Loucy (cell line): ENCODE data around the gene TMEM179.

ENCODE experiments used
- H2AFZ ChIP-seq: fragments of 200-600 bp; sonication (generic); 2 replicates; pipeline ENCODE4 v1.6.0; 2016; ENCODE audit warnings: antibody characterized with exemption, mild to moderate bottlenecking, low read length, moderate library complexity
- H3F3A ChIP-seq: fragments of 200-600 bp; 2 replicates; pipeline ENCODE4 v1.6.0; 2016; ENCODE audit warnings: antibody characterized with exemption, low read depth, mild to moderate bottlenecking
- H3K27me3 ChIP-seq: fragments of 200-600 bp; sonication (generic); 2 replicates; pipeline ENCODE4 v1.6.1; 2014; ENCODE audit warnings: low read length, mild to moderate bottlenecking; ENCODE audit not compliant: insufficient read depth, poor library complexity, severe bottlenecking
- H3K36me3 ChIP-seq: fragments of 200-600 bp; sonication (generic); 2 replicates; pipeline ENCODE4 v1.6.1; 2016; ENCODE audit warnings: low read length; ENCODE audit not compliant: insufficient read depth
- H3K4me1 ChIP-seq: fragments of 200-600 bp; sonication (generic); 2 replicates; pipeline ENCODE4 v1.5.1; 2014; ENCODE audit warnings: low read length, mild to moderate bottlenecking; ENCODE audit not compliant: insufficient read depth, poor library complexity, severe bottlenecking
- H3K4me2 ChIP-seq: fragments of 200-600 bp; sonication (generic); 2 replicates; pipeline ENCODE4 v1.6.0; 2014; ENCODE audit warnings: antibody characterized with exemption, low read length, low read depth, mild to moderate bottlenecking; ENCODE audit not compliant: poor library complexity, severe bottlenecking
- H3K4me3 ChIP-seq: fragments of 200-600 bp; sonication (generic); 2 replicates; pipeline ENCODE4 v1.5.1; 2014; ENCODE audit warnings: low read length, mild to moderate bottlenecking, mixed read lengths; ENCODE audit not compliant: poor library complexity, severe bottlenecking
- H3K79me2 ChIP-seq: fragments of 200-600 bp; sonication (generic); 2 replicates; pipeline ENCODE4 v1.6.1; 2014; ENCODE audit warnings: low read length; ENCODE audit not compliant: insufficient read depth
- H3K9ac ChIP-seq: fragments of 200-600 bp; sonication (generic); 2 replicates; pipeline ENCODE4 v1.6.0; 2014; ENCODE audit warnings: mild to moderate bottlenecking, low read depth, low read length, moderate library complexity; ENCODE audit not compliant: poor library complexity, severe bottlenecking
- H3K9me2 ChIP-seq: fragments of 200-600 bp; sonication (generic); replicated peaks from 2 replicates; pipeline ENCODE4 v1.6.1; 2016; ENCODE audit warnings: low read depth, low read length, mixed read lengths
- H3K9me3 ChIP-seq: fragments of 200-600 bp; sonication (generic); 2 replicates; pipeline ENCODE4 v1.6.1; 2014; ENCODE audit warnings: mild to moderate bottlenecking, antibody characterized with exemption, low read length, low read depth; ENCODE audit not compliant: insufficient read depth
- H4K20me1 ChIP-seq: fragments of 200-600 bp; sonication (generic); 2 replicates; pipeline ENCODE4 v1.6.0; 2014; ENCODE audit warnings: antibody characterized with exemption, low read length, mild to moderate bottlenecking; ENCODE audit not compliant: insufficient read depth, poor library complexity, severe bottlenecking
- EZH2phosphoT487 ChIP-seq: fragments of 200-600 bp; IDR thresholded peaks from 2 replicates; pipeline ENCODE4 v1.6.1; 2018; ENCODE audit warnings: antibody characterized with exemption, mild to moderate bottlenecking, moderate library complexity, borderline replicate concordance
- TF ChIP-seq, protein P1 (sequence below): fragments of 200-600 bp; sonication (generic); conservative IDR thresholded peaks from 2 replicates; pipeline ENCODE4 v1.5.1; 2014; ENCODE audit warnings: mild to moderate bottlenecking, antibody characterized with exemption, low read length

Gene TMEM179

DNA sequence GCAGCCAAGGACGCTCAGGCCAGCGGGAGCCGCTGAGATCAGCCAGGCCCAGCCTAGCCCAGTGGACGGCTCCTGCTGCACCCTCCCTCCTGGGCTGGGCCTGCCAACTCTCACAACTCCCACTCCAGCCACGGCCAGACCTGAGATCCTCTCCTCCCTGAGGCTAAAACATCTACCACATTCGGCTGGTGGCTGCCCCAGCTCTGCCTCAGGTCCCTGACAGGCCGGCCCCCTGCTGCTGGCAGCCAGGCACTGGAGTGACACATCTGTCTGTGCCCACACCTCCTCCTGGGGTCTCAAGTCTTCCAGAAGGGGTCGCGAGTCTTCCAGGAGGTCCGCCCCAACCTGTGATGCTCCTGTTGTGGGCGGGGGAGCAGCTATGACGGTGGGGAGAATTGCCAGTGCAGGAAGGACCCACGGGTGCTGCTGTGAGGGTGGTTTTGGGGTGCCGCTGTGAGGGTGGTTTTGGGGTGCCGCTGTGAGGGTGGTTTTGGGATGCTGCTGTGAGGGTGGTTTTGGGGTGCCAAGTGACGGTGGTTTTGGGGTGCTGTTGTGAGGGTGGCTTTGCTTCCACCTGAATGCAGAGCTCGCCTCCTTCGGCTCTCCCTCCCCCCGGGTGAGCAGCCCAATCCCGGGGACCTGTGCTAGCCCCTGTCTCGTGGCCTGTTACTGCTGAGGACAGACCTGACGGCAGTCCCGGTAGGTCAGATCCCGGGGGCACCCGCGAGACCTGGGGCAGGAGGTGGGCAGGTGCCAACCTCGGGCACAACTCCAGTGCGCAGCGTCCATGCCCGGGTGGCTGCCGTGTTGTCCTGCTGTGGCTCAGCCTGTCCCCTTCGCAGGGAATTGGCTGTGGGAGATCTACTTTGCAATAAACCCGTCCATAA is 52.5 kb downstream of the TMEM179 start:
- Histone ChIP-seq H3K4me1 (no peaks in the 10 kb centered on the region), H3K4me2 (no peak overlapping the region), H4K20me1 (no peaks in the 10 kb centered on the region), H3K36me3 (no peaks in the 10 kb centered on the region), H3K27me3 (no peaks in the 10 kb centered on the region), H2AFZ (no peak overlapping the region), H3K9ac (no peak overlapping the region), H3K9me3 (no peaks in the 10 kb centered on the region), H3F3A (no peaks in the 10 kb centered on the region), H3K79me2 (no peaks in the 10 kb centered on the region), H3K9me2 (no peaks in the 10 kb centered on the region), H3K4me3 (no peak overlapping the region)
- TF ChIP-seq, protein P1, sequence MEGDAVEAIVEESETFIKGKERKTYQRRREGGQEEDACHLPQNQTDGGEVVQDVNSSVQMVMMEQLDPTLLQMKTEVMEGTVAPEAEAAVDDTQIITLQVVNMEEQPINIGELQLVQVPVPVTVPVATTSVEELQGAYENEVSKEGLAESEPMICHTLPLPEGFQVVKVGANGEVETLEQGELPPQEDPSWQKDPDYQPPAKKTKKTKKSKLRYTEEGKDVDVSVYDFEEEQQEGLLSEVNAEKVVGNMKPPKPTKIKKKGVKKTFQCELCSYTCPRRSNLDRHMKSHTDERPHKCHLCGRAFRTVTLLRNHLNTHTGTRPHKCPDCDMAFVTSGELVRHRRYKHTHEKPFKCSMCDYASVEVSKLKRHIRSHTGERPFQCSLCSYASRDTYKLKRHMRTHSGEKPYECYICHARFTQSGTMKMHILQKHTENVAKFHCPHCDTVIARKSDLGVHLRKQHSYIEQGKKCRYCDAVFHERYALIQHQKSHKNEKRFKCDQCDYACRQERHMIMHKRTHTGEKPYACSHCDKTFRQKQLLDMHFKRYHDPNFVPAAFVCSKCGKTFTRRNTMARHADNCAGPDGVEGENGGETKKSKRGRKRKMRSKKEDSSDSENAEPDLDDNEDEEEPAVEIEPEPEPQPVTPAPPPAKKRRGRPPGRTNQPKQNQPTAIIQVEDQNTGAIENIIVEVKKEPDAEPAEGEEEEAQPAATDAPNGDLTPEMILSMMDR: no peak
- TF ChIP-seq EZH2phosphoT487: no peak

DNA sequence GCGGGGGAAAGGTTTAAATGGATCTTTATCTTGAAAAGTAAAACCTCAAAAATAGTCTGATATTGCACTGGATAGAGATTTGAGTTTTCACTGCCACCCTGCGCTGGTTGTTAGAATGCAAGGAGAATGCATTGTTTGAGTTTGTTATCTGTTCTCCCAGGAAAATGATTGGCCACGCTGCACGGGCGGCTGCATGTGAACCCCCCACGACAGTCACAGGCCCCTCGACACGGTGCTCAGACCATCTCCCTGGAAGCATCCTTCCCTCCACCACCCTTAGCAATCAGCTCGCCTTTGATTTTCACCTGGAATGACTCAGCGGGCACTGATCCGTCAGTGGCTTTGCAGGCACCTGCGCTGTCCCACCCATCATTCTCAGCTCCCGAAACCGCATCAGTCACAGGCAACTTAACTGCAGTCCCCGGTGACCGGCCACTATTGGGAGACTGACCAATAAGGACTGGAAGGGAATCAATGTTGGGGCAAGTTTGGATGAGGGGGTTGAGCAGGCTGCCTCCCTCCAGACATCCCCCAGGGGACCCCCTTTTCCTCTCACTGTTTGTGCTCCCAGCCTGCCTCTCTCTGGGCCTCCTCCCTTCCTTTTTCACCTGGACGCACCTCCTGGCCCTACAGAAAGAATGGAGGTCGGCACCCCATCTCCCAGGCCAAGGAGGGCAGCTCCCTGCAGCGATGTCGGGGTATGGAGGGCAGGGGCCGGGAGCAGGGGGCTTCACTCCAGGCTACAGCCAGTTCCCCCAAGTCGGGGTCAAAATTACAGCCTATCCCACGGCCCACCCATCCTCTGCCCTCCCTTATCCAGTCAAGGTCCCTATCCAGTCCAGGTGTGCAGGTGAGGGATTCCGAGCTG is 53.5 kb downstream of the TMEM179 start:
- Histone ChIP-seq H3F3A (no peaks in the 10 kb centered on the region), H3K9me3 (no peaks in the 10 kb centered on the region), H3K9ac (no peak overlapping the region), H3K4me1 (no peaks in the 10 kb centered on the region), H3K9me2 (no peaks in the 10 kb centered on the region), H3K4me2 (no peak overlapping the region), H3K27me3 (no peaks in the 10 kb centered on the region), H3K36me3 (no peaks in the 10 kb centered on the region), H3K79me2 (no peaks in the 10 kb centered on the region), H4K20me1 (no peaks in the 10 kb centered on the region), H2AFZ (no peak overlapping the region), H3K4me3 (no peak overlapping the region)
- TF ChIP-seq, protein P1: no peak
- TF ChIP-seq EZH2phosphoT487: no peak

DNA sequence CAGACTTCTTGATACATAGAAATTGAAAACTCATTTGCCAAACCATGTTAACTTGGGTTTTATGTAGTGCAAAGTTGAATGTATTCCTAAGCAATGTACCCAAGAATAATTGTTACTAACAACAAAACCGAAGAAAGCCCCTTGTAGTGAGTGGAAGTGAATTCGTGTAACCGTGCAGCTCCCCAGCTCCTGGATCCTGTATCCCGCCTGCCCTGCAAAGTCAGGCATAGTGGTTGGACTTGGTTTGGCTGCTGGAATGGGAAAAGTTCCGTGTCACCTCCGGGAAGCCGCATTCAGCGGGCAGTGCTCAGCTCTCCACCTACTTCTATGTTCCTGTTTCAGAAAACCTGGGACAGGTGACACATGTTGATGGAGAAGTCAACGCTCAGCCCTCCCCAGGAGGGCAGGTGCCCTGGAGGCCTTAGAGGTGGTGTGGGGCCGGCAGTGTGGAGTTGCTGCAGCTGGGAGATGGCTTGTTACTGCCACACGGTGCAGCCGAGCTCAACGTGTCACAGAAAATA is 54.2 kb downstream of the TMEM179 start:
- H2AFZ ChIP-seq: no peak overlapping the region
- no peak for TF ChIP-seq EZH2phosphoT487
- TF ChIP-seq, protein P1: no peak

More for the DNA sequence above, 54.2 kb downstream of the TMEM179 start:
- no peaks in the 10 kb centered on the region for H3F3A ChIP-seq
- no peaks in the 10 kb centered on the region for H4K20me1 ChIP-seq
- H3K36me3 ChIP-seq: no peaks in the 10 kb centered on the region
- no peak overlapping the region for H3K9ac ChIP-seq
- H3K9me2 ChIP-seq: no peaks in the 10 kb centered on the region
- no peaks in the 10 kb centered on the region for H3K27me3 ChIP-seq
- H3K4me3 ChIP-seq: no peak overlapping the region
- no peaks in the 10 kb centered on the region for H3K79me2 ChIP-seq
- H3K4me1 ChIP-seq: no peaks in the 10 kb centered on the region
- H3K4me2 ChIP-seq: no peak overlapping the region
- no peaks in the 10 kb centered on the region for H3K9me3 ChIP-seq
